Peyer's patch (tissue), 4 donors: ENCODE measurements around the gene HDHD2.

ENCODE experiments used
- CTCF ChIP-seq, 6 experiments: fragments of 450-650 bp in 4 of 6; fragments of 200-600 bp in 2 of 6; sonication (generic) in 1 of 6; IDR thresholded peaks; one replicate each; pipeline ENCODE4 v1.5.1; 2017 to 2019; ENCODE audit warnings: antibody characterized with exemption in 6 of 6, mild to moderate bottlenecking in 3 of 6, moderate library complexity in 1 of 6
- POLR2A ChIP-seq, 2 donors: fragments of 450-650 bp; IDR thresholded peaks; one replicate each; pipeline ENCODE4 v1.5.1; 2017; ENCODE audit warnings: antibody characterized with exemption in 2 of 2, mild to moderate bottlenecking in 2 of 2, moderate library complexity in 2 of 2

- no peak for TF ChIP-seq CTCF (IDR thresholded peaks at IDR 0.05)
- no peak for TF ChIP-seq POLR2A (IDR thresholded peaks at IDR 0.05)
Measured at GRCh38 chr18:47191961-47192360, 41.7 kb upstream of the HDHD2 start.
